Fibroblast of the aortic adventitia (primary cell): ENCODE results near the gene FLOT2. TPM values are rescaled to one million over a fixed set of nuclear protein-coding genes. Genes with fewer than 3 reads are reported as not detected.
A peak's percentile ranks its signal among the peaks of the same experiment; 100 is the strongest.
"Not testable (repeated sequence)": the region's sequence is repeated elsewhere in the genome, so short reads cannot be mapped to it uniquely, and the experiment has no call there.

Experiments
- DNase-seq: peaks from one replicate; pipeline ENCODE4 v3.0.0-alpha.2; 2010; ENCODE audit warnings: low read depth
- H3K4me3 ChIP-seq: 2 replicates; pipeline ENCODE4 v1.5.1; 2011; ENCODE audit warnings: low read depth, mild to moderate bottlenecking, control low read depth, low read length, moderate library complexity
- CTCF ChIP-seq: IDR thresholded peaks from 2 replicates; pipeline ENCODE4 v1.5.1; 2011; ENCODE audit warnings: mild to moderate bottlenecking, low read length, control low read depth, inconsistent platforms; ENCODE audit not compliant: insufficient read depth
- total RNA-seq: library from RNA; depleted of rRNA; stranded (reverse); fragments of >200 nt; gene quantifications from 2 replicates; pipeline ENCODE4 v1.2.3, GENCODE V29; 2012; ENCODE audit warnings: low replicate concordance

Gene FLOT2
- total RNA-seq, 1 donor: 39.9 TPM

DNA sequence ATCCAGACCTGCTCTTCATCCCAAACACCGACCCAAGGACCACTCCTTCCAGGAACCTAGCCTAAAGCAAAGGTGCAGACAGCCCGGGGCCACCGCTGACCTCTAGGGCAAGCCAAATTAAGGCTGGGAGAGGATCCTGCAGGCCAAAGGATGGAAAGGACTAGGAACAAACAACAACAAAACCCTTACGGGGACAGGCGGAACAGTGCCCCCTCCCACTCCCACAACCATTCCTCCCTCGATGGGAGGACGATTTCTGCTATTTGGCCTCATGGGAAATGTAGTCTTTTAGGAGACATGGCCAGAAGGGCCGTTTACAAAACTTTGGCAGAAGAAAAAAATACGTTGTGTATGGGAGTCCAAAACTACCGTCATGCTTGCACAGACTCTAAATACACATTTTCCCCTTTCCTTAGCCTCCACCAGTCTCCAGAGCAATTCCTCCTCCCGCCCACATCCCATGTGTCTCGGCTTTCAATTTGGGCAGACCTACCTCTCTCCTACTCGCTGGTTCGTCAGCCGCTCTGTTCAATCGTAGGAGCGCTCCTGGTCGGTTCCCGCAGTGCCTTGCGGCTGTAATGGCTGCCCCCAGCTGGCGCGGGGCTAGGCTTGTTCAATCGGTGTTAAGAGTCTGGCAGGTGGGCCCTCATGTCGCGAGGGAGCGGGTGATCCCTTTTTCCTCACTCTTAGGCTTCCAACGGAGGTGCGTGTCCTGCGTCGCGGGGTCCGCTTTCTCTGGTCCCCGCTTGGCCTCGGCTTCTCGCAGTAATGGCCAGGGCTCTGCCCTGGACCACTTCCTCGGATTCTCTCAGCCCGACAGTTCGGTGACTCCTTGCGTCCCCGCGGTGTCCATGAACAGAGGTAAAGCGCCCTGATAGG lies 42.8 kb downstream of the FLOT2 start, which contains the start of gene ERAL1:
ERAL1 (plus strand) TSS at position 560 of the 879 bp plus-strand sequence; CDS start at position 579, 19 bp downstream.
- peak; percentile 86 for DNase-seq
- H3K4me3 ChIP-seq: peak within 1 kb of the TSS; percentile 97
- peak; percentile 2 for TF ChIP-seq CTCF

- no peak overlapping the region for H3K4me3 ChIP-seq
- DNase-seq: no peak
- no peak for TF ChIP-seq CTCF
Measured at GRCh38 chr17:28853295-28853694, 44.2 kb downstream of the FLOT2 start.

GRCh38 chr17:28849281-28849680 lies 48.3 kb downstream of the FLOT2 start:
- TF ChIP-seq CTCF: peak; percentile 12
- peak; percentile 17 for DNase-seq
- no peak overlapping the region for H3K4me3 ChIP-seq

DNA sequence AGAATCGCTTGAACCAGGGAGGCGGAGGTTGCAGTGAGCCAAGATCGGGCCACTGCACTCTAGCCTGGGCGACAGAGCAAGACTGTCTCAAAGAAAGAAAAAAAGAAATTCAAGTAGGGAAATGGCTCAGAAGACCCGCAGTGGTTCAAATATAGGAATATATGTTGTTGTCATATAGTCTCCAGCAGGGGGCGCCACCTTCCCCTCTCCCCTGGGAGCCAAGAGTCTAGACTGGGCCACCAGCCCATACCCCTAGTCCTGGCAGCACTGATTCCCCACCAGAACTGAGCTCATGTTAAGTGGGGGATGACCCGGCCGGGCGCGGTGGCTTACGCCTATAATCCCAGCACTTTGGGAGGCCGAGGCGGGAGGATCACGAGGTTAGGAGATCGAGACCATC lies 48.9 kb downstream of the FLOT2 start:
- H3K4me3 ChIP-seq: not testable (repeated sequence)
- DNase-seq: peak; percentile 7
- peak; percentile 36 for TF ChIP-seq CTCF

DNA sequence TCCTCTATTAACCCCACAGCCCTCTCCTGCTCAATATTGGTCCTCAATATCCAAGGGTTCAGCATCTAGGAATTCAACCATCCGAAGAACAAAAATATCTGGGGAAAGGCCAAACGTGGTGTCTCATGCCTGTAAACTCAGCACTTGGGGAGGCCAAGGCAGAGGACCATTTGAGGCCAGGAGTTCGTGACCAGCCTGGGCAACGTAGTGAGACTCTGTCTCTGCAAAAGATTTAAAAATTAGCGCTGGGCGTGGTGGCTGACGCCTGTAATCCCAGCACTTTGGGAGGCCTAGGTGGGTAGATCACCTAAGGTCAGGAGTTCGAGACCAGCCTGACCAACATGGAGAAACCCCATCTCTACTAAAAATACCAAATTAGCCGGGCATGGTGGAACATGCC lies 50.8 kb downstream of the FLOT2 start:
- H3K4me3 ChIP-seq, DNase-seq: not testable (repeated sequence)

DNA sequence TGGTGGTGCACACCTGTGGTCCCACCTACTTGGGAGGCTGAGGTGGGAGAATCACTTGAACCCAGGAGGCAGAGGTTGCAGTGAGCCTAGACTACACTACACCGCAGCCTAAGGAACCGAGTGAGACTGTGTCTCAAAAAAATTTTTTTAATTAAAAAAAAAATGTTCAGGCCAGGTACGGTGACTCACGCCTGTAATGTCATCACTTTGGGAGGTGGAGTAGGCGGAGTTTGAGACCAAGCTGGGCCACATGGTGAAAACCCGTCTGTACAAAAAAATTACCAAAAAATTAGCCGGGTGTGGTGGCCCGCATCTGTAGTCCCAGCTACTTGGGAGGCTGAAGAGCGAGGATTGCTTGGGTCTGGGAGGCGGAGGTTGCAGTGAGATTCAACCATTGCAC lies 51.3 kb downstream of the FLOT2 start:
- TF ChIP-seq CTCF: no peak
- H3K4me3 ChIP-seq: no peak overlapping the region
- DNase-seq: no peak

DNA sequence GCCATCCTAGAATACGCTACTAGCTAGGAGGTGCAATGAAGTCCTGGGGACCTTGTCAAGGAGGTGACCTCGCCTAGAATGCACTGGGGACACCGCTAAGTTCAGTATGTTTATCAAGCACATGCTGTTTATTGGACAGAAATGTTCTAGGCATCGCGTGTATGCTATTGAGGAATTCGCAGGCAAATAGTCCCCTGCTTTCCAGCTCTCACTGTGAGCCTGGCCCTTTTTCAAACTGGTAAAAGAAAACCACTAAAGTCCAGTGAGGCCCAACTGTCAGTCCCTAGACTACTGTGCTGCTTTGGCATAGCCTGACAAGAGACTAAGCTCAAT lies 53.8 kb downstream of the FLOT2 start:
- no peak for DNase-seq
- no peak for TF ChIP-seq CTCF
- H3K4me3 ChIP-seq: no peak overlapping the region
